ENCODE results near the gene CLCN4. TPM values are rescaled to one million over a fixed set of nuclear protein-coding genes. Genes with fewer than 3 reads are reported as not detected.

Gene CLCN4
- total RNA-seq, 2 donors from 2014 or later: 22.2 to 22.8 TPM

DNA sequence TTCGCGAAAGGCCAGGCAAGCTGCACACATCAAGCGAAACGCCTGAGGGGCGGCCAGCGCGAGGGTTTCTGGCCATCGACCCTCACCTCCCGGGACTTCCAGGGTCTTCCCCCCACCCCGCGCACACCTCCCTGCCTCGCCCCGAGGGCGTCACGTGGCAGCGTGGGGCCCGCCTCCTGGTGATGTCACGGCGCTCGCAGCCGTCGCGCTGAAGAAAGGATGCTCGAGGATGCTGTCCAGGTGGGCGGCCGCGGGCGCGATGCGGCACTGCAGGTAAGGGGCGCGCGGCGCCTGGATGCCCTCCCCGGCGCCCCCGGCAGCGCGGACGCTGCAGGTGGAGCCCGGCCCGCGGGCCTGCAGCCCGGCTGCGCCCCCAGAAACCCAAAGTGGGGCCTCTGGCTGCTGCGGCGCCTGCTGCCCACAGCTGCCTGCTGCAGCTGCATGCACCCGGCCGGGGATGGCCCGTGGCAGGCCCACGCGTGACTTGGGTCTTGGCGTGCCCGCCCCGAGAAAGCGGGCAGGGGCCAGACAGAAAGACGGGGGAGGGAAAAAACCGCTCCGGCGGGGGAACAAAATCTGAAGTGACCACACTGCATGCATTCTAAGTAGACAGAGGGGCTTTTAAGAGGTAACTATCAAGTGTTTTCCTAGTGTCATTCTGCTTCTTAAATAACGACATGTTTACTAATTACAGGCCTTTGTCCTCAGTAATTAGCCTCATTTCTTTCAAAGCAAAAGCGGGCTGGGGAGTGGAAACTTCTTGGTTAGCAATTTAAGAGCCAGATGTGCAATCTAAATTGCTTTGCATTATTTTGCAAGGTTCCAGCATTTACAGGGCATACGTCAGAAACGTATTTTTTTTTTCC lies 1.7 kb downstream of the CLCN4 start:
- DNase-seq (peak; percentile 41), ATAC-seq (peak; percentile 16 to 48)
- intact Hi-C loops (cut with DNase I): no loop called here

- no peak for DNase-seq
- ATAC-seq: no peak
- intact Hi-C loops (cut with DNase I): no loop called here
These were observed 2.3 kb downstream of the CLCN4 start for GRCh38 chrX:10159145-10159468.

- DNase-seq (no peak), ATAC-seq (no peak)
- intact Hi-C loops (cut with DNase I): no loop called here
These were observed 3.4 kb downstream of the CLCN4 start for GRCh38 chrX:10160211-10160610.

DNA sequence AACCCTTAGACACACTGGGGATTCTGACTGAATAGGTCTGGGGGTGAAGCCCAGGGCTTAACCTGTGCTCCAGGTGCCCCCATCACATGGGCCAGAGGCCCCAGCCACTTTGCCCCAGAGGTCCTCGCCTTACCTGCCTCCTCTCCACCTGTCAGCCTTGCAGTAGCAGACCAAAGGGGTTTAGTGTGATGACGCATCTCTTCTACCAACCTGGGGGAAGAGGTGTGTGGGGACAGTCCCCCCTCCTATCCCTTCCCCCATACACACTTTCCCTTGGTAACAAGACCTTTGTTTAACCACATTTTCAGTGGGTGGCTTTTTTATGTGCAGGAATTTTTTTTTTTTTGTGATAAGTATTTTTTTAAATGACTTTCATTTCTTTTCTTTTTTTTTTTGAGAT lies 6.3 kb downstream of the CLCN4 start:
- intact Hi-C loops (cut with DNase I): no loop called here
- no peak for DNase-seq
- no peak for ATAC-seq

DNA sequence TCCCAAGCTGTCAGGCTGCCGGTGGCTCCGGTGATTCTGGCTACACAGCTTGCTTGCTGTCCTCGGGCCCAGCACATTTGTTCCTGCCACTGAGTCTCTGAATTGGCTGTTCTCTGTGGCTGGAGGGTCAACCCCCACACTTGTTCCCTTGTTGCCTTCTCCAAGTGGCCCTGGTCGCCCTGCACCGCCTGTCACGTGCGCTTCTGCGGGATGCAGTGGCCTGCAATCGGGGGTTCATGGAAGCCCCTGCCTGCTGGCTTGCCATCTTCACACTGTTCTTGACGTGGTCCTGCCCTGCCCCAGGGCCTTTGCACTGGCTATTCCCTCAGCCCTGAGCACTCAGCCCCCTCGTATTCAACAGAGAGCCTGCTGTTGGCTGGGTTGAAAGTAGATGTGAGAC lies 8.1 kb downstream of the CLCN4 start:
- intact Hi-C loops (cut with DNase I): no loop called here
- DNase-seq: no peak

DNA sequence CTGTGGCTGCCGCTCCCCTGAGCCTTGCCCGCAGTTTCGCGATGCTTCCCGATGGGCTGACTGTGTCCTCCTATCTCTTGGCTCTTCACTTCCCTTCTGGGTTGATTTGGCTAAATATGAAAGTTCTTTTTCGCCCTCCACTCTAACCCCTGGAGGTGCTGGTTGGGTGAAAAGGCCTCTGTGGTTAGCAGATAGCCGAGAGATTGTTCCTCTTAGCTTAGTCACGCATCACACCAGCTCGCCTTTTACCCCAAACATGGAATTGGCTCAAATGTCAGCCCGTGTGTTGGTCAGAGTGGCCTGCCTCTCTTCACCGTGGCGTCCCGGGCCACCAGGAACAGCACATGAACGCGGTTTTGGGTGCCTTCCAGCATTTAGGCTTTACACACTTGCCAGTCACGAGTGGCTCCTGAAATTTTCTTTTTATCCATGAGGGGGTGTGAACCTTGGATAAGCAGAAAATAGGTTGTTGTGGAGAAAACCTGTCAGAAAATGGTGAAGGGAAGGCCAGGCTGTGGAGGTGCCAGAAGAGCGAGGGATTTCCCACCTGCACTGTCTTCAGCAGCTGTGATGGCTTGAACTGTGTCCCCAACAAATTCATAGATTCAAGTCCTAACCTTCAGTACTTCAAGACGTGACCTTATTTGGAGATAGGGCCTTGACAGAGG lies 8.9 kb downstream of the CLCN4 start:
- ATAC-seq: peak in 1 of 2 donors; percentile 42
- no peak for DNase-seq
- intact Hi-C loops (cut with DNase I): no loop called here

More for the DNA sequence above, 8.1 kb downstream of the CLCN4 start:
- no peak for ATAC-seq

GRCh38 chrX:10166248-10166716 lies 9.5 kb downstream of the CLCN4 start:
- DNase-seq (no peak), ATAC-seq (peak in 1 of 2 donors; percentile 16)
- intact Hi-C loops (cut with DNase I): no loop called here

- intact Hi-C loops (cut with DNase I): no loop called here
- ATAC-seq (peak; percentile 45 to 69), DNase-seq (no peak)
These were observed 10.0 kb downstream of the CLCN4 start for GRCh38 chrX:10166731-10167151.

DNA sequence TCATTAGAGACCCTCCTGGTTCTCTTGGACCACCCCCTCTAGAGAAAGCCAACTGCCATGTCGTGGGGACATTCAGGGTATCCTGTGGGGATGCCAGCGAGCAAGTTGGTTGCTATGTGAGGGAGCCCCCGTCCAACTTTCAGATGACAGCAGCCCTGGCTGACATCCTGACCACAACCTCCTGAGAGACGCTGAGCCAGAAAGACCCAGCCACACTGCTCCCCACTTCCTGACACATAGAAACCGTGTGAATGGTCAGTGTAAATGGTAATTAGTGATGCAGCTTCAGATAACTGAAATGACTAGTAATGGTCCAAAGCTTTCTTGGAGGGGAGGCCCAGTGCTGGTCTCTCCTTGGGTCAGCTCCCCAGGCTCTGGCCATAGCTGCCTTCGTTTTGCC lies 10.8 kb downstream of the CLCN4 start:
- intact Hi-C loops (cut with DNase I): no loop called here
- DNase-seq (no peak), ATAC-seq (no peak)

GRCh38 chrX:10168226-10168625 lies 11.5 kb downstream of the CLCN4 start:
- ATAC-seq (no peak), DNase-seq (no peak)
- intact Hi-C loops (cut with DNase I): no loop called here

GRCh38 chrX:10169175-10169574 lies 12.4 kb downstream of the CLCN4 start:
- DNase-seq (no peak), ATAC-seq (no peak)
- intact Hi-C loops (cut with DNase I): no loop called here

GRCh38 chrX:10171249-10171648 lies 14.5 kb downstream of the CLCN4 start:
- no peak for DNase-seq
- no peak for ATAC-seq
- intact Hi-C loops (cut with DNase I): no loop called here

- peak in 1 of 2 donors; percentile 5 for ATAC-seq
These were observed 16.1 kb downstream of the CLCN4 start for GRCh38 chrX:10172877-10173276.

DNA sequence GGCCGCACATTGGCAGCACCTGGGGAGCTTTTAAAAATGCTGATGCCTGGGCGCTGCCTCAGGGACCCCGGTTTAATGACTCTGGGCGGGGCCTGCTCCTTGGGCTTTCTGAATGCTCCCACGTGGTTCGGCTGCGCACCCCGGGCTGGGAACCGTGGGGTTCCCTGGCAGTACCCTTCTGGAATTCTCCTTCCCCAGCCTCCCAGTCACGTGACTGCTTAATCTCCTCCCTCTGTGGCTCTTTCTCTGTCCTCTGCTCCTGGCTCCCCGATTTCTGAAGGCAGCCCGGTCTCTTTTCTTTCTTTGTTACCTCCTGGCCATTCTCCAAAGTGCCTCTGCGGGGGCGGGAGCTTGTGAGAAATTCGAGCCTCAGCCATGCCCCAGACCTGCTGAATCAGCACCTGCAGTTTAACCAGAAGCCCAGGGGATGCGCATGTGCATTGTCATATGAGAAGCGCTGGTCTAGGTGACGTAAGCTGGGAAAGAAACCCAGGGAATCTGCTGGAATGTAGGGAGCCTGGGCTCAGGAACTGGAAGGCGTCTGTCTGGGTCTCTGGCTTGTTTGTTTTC lies 16.6 kb downstream of the CLCN4 start:
- peak; percentile 79 to 80 for ATAC-seq
- intact Hi-C loops (cut with DNase I): no loop called here
- DNase-seq: peak; percentile 67

More at GRCh38 chrX:10172877-10173276, 16.1 kb downstream of the CLCN4 start:
- intact Hi-C loops (cut with DNase I): no loop called here
- no peak for DNase-seq

DNA sequence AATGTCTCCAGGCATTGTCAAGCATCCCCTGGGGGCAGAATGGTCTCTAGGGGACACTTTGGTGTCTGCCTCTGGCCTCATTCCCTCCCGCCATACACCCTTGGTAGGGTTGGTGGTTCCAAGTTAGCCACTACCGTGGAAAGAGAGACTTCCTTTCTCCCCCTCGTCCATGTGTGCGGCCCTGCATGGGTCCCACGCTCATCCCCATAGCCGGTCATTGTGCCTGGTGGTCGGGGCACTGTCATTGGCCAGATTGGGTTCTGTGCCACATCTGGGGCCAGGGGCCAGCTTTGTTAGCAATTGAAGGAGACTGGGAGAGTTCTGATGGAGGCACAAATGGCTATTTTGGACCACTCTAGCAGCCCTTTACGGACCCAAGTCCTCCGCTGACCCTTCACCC lies 17.3 kb downstream of the CLCN4 start:
- intact Hi-C loops (cut with DNase I): no loop called here
- DNase-seq: no peak
- no peak for ATAC-seq

DNA sequence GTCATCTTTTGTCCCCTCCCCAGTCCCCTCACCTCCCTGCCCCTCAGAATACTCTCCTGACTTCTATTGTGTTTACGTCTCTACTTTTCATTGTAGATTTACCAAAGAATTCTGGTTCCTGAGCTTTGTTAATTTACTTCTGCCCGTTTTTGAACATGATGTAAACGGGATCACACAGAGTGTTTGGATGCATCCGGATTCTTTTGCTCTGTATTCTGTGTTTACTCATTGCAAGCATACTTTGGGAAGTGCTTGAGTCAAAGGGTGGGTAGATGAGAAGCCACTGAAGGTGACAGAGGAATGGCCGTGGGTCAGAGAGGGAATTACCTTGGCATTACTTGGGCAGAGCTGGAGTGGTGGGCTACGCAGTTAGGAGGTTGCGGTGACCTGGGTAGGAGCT lies 18.0 kb downstream of the CLCN4 start:
- ATAC-seq: no peak
- intact Hi-C loops (cut with DNase I): no loop called here
- no peak for DNase-seq

- no peak for DNase-seq
- ATAC-seq: peak in 1 of 2 donors; percentile 62
- intact Hi-C loops (cut with DNase I): no loop called here
These were observed 18.6 kb downstream of the CLCN4 start for GRCh38 chrX:10175319-10175871.

GRCh38 chrX:10176121-10177003 lies 19.6 kb downstream of the CLCN4 start:
- ATAC-seq (no peak), DNase-seq (no peak)
- intact Hi-C loops (cut with DNase I): no loop called here

DNA sequence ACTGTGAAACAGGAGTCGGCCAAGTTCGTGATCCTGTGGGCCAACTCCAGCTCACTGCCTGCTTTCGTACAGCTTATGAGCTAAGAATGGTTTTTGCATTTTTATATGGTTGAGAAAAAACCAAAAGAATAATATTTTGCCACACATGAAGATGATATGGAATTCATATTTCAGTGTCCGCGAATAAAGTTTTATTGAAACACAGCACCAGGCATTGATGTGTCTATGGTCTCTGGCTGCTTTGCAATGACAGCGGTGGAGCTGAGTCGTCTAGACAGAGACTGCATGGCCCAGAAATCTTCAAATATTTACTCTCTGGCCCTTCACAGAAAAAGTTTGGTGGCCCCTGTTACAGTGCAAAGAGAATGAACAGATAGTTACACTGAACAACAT lies 20.2 kb downstream of the CLCN4 start:
- ATAC-seq (no peak), DNase-seq (no peak)
- intact Hi-C loops (cut with DNase I): no loop called here
